NCI-H460 (cell line): ENCODE measurements around the gene GPAT2. TPM values are rescaled to one million over a fixed set of nuclear protein-coding genes. Genes with fewer than 3 reads are reported as not detected.
"Not testable (repeated sequence)": the region's sequence is repeated elsewhere in the genome, so short reads cannot be mapped to it uniquely, and the experiment has no call there.

Experiments
- DNase-seq: peaks from one replicate; pipeline ENCODE4 v3.0.0-alpha.2; 2016; ENCODE audit warnings: low read depth; ENCODE audit errors: extremely low read depth
- total RNA-seq: library from RNA; depleted of rRNA; stranded (reverse); fragments of >200 nt; shearing (Covaris generic); gene quantifications from 2 replicates; pipeline ENCODE4 v1.2.3, GENCODE V29; 2014

GPAT2 gene
- total RNA-seq, 1 experiment from 2014 or later = not detected

GRCh38 chr2:96065954-96066353 is 31.2 kb upstream of the GPAT2 start:
- DNase-seq = not testable (repeated sequence)

DNA sequence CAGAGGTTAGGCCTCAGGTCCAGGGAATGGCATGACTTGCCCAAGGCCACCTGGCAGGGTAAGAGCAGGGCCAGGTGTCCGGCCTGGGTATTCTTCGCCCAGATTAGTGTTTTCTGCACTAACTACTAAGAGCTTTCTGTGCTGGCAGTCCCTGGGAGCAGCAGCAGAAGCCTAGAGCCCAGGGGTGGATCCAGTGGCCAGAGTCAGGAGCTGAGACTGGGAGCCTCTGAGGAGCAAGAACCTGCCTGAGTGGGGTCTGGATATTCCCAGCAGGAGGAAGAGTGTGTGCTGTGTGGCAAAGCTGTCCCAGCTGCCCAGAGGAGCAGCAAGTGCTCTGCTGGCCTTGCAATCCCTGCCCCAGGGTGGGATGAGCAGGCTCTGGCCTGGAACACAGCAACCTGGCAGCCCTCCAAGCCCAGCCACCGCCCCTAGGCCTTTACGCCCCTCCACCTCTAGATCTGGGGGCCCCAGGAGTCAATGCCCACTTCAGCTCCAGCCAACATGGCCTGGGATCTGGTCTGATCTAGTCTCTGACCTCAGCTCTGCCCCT is 30.7 kb upstream of the GPAT2 start:
- no peak for DNase-seq

DNA sequence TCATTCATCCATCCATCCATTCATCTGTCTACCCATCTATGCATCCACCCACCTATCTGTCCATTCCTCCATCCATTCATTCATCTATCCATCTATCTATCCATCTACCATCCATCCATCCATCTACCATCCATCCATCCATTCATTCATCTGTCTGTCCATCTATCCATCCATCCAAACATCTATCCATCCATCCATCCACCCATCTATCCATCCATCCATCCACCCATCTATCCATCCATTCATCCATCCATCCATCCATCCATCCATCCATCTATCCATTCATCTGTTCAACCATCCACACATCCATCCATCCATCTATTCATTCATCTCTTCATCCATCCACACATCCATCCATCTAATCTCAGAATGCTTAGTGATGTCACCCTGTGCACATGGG is 30.0 kb upstream of the GPAT2 start:
- DNase-seq = not testable (repeated sequence)

DNA sequence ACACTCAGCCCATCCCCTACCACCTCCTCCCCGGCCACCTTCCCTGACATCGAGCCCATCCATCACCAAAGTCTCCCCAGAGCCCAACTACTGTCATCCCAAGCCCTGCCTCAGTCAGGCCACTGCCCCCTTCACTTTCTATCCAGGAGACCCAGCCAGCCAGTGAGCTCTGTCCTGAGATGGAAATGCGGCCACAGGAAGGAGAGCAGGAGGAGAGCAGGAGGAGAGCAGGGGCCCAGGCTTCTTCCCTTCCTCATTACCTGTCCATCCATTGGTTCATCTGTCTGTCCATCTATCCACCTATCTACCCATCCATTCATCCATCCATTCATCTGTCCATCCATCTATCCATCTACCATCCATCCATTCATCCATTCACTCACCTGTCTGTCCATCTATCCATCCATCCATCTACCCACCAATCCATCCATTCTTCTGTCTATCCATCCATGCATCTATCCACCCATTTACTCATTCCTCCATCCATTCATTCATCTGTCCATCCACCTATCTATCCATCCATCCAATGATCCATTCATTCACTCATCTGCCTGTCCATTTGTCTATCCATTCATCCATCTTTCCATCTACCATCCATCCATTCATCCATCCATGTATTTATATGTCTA is 29.4 kb upstream of the GPAT2 start:
- not testable (repeated sequence) for DNase-seq

GRCh38 chr2:96063116-96063899 is 28.6 kb upstream of the GPAT2 start:
- peak; percentile 23 for DNase-seq

DNA sequence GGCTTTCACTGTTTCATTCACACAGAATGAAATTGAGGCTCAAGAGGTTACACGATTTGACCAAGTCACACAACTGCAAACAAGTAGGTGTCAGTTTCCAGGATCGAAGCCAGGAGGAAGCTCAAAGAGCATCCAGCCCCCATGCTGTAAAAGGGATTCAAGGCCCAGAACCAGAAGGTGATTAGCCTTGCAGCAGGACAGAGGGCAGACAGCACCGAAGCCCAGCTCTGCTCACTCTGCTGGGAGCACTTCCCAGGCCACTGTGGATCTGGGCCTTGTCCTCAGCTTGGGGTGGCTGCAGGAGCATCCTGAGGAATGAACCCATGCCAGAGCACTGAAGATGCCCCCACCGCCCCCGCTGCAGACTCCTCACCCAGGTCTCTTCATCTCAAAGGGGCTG is 27.8 kb upstream of the GPAT2 start:
- not testable (repeated sequence) for DNase-seq

- not testable (repeated sequence) for DNase-seq
Observed at GRCh38 chr2:96061901-96062300, 27.2 kb upstream of the GPAT2 start.

GRCh38 chr2:96061197-96061817 is 26.6 kb upstream of the GPAT2 start:
- DNase-seq = not testable (repeated sequence)

DNA sequence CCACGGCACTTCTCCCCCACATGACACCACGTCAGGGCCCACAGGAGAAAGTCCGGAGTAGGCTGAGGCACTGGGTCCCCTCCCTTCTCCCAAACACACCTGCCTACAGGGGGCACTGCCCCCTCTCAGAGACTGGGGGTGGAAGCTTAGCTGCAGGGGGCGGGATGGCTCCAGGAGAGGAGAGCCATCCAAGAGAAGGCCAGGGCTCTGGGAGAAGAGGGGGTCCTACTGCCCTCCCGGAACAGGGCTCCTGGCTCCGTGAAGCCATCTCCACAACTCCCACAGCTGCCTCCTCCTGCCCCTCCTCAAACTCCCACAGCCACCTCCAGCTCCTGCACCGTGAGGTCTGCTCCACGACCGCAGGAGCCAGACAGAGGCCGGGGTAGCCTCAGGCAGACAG is 25.6 kb upstream of the GPAT2 start:
- DNase-seq = not testable (repeated sequence)

DNA sequence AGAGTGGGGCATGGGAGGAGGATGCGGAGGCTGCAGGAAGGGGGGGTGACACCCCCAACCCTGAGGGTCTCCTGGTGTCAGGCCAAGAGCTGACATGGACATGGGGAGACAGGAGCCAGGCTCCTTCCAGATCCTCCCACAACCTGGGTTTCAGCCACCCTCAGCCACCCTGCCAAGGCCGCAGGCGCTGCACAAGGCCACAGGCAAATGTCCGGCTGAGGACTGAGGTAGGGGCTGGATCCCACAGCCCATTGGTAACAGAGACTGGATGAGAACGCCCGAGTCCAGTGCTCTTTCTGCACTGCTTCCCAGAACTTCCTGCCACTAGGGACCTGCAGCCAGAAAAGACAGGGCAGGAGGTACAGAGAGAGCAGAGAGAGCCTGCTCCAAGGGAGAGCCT is 24.7 kb upstream of the GPAT2 start:
- DNase-seq = not testable (repeated sequence)

GRCh38 chr2:96055830-96056229 is 21.1 kb upstream of the GPAT2 start:
- not testable (repeated sequence) for DNase-seq

DNA sequence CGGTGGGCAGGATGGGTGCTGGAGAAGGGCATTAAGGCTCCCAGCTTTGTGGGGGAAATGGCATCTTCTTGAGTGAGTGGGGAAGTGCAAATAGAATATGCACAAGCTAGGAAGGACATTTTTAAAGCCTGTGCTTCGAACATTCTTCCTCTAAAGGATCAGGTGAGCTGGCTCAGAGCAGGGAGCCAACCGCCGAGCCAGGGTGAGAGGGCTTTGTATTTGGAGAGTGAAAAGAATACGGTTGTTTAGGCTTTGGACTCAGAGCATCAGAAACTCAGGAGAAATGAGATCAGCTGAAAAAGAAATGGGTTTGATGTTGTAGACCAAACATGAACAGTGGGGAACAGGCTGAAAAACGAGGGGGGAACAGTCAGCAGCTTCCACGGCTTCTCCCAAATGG is 19.8 kb upstream of the GPAT2 start:
- not testable (repeated sequence) for DNase-seq

GRCh38 chr2:96053385-96053784 is 18.7 kb upstream of the GPAT2 start:
- DNase-seq = not testable (repeated sequence)

DNA sequence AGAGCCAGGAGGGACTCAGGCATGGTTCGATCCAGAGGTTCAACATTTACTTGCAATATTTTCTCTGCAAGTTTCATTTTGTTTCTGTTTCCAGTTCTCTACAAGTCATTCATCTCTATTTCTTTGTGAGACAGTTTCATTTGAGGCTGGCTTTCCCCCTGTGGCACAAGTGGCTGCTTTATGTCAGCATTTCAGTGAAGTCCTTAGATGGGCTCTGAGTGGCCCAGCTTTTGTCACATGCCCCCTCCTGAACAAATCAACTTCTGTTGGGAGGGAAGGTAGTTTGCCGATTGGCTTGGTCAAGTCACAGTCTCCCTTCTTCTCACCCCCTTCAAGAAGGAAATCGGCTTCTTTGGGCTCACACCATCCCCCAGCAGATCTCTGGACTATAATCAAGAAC is 17.9 kb upstream of the GPAT2 start:
- not testable (repeated sequence) for DNase-seq

- not testable (repeated sequence) for DNase-seq
Observed at GRCh38 chr2:96049917-96050262, 15.2 kb upstream of the GPAT2 start.

GRCh38 chr2:96049049-96049916 is 14.6 kb upstream of the GPAT2 start:
- DNase-seq = not testable (repeated sequence)

DNA sequence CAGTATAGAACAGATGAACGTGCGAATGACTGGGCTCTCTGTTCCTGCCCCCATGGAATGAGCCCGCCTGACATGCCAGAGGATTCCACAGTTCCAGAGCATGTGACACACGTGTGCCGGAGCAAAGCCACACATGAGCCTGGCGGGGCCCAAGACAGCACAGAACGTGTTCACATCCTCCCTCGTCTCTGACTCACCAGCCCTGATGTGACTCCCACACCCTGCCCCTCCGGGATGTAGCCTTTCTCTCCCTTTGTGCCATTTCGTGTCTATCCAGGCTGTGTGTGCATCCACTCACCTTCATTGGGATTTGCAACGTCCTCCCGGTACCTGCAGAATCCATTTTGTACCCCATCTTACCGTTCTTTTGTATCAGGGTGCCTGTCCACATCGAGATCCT is 838 bp upstream of the GPAT2 start:
- DNase-seq = not testable (repeated sequence)

DNA sequence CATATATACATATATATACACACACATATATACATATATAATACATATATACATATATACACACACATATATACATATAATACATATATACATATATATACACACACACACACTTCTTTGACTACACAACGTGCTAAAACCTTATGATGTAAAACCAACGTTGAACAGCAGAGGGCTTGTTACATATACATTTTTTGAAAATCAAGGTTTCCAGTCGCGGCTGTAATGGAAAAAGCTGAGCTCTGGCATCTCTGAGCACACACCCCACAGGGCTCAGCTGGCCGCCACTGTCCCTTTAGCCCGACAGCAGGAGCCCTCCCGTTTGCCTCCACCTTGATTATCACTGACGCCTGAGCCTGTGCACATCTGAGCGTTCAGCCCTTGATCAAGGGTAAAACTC is 719 bp downstream of the GPAT2 start:
- DNase-seq = not testable (repeated sequence)

GRCh38 chr2:96027725-96028325 is 6.9 kb downstream of the GPAT2 start:
- not testable (repeated sequence) for DNase-seq

GRCh38 chr2:96025755-96026154 is 9.0 kb downstream of the GPAT2 start:
- not testable (repeated sequence) for DNase-seq
